Eye (tissue), 1 donor: ENCODE results near the gene MYBPHL.
A peak's percentile ranks its signal among the peaks of the same experiment; 100 is the strongest.

Source experiments
- DNase-seq: peaks from one replicate; pipeline ENCODE4 v3.0.0-alpha.2; 2015

Gene MYBPHL

DNA sequence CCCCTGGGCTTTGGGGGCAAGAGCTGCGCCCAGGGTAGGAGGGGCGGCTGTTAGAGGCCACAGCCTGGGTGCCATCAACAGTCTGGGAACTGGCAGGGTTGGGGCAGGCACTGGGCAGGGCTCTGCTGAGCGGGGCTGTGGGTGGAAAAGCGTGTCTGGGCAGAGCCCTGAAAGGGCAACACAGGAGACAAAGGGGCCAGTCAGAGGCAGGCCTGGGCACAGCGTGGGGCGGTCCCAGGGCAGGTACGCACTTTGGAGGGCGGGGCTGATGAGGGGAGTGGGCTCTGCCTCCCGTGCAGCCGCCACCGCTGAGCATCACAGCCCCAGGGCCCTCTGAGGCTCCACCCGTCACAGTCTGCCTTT, 43.6 kb downstream of the MYBPHL start:
- DNase-seq: no peak

DNA sequence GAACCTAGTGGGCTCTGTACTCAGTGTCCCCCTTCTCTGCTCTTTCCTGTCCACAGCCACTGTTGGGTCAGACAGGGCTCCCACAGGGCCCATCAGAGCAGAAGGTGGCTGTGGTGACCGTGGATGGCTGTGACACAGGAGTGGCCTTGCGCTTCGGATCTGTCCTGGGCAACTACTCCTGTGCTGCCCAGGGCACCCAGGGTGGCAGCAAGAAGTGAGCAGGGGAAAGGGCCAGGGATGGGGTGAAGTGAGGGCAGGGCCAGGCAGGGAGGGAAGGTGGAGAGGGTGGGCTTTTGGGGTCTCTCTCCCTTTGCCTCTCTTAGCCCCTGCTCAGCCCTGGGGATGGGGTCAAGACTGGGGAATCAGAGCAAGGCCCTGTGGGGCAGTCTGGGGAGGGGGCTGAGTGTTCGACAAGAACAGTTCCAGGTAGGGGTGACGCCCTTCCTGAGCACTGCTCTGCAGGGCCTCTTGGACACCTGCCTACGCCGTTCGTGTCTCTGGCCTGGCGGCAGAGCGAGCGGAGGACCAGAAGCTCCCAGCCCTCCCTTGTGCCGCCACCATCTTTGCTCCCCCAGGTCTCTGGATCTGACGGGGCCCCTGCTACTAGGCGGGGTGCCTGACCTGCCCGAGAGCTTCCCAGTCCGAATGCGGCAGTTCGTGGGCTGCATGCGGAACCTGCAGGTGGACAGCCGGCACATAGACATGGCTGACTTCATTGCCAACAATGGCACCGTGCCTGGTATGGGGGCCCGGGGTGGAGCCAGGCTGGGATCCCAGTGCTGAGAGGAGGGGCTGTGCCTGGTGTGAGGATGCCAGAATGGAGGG, 44.4 kb downstream of the MYBPHL start:
- no peak for DNase-seq

DNA sequence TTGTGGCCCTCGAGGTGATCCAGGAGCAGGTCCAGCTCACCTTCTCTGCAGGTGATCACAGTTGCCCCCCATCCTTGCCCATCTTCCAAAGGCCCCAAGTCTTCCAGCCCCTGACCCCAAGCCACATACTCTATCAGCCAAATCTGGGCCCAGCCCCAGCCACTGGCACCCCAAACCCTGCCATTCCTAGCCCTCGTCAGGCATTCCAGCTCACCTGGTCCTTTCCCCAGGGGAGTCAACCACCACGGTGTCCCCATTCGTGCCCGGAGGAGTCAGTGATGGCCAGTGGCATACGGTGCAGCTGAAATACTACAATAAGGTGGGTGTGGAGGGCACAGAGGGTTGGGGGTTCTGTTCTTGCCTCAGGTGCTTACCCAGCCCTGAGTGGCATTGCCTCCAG, 45.2 kb downstream of the MYBPHL start:
- no peak for DNase-seq

DNA sequence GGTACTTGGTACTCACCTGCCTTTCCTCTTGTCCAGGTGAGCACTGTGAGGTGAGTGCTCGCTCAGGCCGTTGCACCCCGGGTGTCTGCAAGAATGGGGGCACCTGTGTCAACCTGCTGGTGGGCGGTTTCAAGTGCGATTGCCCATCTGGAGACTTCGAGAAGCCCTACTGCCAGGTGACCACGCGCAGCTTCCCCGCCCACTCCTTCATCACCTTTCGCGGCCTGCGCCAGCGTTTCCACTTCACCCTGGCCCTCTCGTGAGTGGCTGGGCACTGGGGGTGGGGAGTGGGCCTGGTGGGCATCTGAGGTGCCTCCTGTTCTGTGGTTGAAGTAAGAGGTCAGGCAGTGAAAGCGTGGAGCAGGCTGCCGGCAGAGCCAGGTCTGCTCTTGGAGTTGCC, 45.8 kb downstream of the MYBPHL start:
- no peak for DNase-seq

DNA sequence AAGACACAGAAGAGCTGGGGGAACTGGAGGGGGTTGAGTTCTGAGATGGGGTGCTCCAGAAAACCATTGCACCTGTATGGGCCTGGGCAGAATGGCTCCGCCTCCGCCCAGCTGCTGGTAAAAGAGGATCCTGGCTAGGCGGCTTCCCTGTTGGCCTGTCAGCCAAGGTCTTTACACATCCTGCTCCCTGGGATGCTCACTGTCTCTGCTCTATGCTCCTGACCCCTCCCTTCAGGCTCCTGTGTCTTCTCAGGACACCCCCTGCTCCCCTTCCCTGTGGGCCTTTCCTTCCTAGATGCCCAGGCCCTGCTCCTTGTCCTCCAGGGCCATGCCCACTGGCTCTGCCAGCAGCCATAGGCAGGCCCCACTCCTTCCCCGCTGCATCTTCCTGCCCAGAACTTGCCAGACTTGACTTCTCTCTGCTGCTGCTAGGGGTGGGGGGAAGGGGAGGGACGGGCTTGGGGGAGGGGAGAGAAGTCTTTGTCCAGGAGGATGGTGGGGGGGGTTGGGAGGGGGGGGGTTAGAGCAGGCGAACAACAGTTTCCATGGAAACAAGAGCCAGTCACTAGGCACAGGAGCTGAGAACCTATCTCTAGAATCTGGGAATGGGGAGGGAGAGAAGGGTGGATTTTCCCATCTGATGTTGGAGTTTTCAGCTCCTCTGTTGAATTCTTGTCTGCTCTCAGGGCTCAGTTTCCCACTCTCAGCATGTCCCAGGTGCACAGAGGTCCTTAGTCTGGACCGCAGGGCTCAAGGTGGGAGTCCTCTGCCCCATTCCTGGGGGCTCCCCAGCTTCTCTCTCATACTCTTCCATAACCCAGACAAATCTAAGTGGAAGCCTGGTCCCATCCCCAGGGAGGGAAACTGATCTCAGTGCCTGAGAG, 46.9 kb downstream of the MYBPHL start:
- DNase-seq: peak; percentile 45

DNA sequence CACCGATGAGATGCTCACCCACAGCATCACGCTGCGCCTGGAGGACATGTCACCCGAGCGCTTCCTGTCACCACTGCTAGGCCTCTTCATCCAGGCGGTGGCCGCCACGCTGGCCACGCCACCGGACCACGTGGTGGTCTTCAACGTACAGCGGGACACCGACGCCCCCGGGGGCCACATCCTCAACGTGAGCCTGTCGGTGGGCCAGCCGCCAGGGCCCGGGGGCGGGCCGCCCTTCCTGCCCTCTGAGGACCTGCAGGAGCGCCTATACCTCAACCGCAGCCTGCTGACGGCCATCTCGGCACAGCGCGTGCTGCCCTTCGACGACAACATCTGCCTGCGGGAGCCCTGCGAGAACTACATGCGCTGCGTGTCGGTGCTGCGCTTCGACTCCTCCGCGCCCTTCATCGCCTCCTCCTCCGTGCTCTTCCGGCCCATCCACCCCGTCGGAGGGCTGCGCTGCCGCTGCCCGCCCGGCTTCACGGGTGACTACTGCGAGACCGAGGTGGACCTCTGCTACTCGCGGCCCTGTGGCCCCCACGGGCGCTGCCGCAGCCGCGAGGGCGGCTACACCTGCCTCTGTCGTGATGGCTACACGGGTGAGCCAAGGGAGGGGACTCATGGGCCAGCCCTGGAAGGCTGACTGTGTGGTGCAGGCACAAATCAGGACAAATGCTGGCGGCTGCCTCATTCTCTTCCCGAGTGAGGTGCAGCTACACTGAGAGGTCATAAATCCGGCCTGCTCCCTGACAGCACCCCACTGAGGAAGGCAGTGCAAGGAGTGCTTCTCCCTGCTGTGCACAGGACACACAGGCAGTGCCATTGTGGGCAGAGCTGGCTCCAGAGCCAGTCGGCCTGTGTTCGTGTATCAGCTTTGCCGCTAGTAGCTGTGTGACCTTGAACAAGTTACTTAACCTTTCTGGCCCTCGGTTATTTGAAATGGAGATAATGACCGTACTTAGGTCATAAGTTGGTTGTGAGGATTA, 48.0 kb downstream of the MYBPHL start:
- no peak for DNase-seq

DNA sequence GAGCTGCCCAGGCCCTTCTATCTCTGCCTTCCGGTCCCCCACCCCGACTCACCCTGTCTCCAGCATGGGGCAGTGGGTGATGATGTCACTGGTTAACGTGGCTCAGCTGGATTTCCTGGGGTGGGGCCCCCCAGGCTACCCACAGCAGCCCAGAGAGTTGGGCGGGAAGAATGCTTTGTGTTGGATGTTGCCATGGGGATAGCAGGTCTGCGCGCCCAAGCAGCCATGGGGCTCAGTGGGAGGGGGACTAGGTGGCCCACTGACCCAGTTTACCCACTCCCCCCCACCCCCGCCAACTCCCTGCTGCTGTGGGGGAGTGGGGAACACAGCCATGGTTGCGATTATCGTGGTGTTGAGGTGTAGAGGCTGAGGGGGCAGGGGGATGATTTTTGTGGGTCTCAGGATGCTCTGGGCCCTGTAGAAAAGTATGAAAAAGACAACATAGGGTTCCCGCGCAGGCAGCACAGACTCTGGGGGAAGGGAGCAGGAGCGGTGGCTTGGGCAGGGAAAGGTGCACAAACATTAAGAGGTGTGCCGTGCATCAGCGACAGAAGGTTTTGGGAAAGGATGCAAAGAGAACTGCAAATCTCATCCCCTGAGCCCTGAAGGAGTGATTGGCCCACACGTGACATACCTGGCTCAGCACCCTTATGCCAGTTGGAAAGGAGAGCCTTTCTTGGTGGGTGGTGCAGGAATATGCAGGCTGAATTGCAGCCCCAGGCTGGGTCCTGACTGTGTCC, 49.0 kb downstream of the MYBPHL start:
- peak; percentile 81 for DNase-seq

DNA sequence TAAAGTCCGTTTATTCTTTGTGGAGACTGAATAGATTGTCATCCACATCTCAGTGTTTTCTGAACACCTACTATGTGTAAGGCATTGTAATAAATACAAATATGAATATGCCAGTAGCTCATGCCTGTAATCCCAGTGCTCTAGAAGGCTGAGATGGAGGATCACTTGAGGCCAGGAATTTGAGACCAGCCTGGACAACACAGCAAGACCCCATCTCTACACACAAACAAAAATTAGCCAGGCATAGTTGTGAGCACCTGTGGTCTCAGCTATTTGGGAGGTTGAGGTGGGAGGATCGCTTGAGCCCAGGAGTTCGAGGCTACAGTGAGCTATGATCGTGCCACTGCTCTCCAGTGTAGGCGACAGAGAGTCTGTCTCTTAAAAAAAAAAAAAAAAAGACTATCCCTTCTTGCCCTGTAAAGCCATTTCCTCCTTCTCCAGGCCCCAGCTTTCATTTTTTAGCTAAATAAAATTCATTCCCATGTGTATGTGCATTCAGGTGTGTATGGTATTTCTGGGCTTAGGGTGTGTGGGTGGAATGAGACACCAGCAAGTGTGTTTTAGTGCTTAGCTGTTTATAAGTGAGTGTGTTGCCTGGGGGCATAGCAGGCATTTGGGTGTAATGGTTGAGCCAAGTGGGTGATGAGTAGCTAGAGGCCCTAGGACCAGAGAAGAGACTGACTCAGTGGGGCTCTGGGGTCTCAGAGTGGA, 49.7 kb downstream of the MYBPHL start:
- no peak for DNase-seq

DNA sequence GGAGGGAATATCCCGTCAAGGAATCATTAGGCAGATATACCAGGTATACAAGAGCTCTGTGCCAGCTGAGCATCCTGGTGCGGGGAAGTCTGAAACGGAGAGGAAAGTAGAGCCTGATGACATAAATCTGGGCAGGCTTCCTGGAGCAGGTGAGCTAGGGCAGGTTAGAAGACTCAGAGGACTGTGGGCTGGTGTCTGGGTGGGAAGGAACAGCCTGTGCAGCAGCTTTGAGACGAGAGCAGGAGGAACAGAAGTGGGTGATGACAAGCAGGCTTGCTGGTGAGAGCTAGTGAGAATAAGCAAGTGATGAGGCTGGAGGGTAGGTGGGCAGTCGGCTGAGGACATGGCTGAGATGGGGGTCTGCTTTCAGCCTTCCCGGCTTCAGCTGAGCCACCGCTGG, 50.7 kb downstream of the MYBPHL start:
- peak; percentile 30 for DNase-seq

DNA sequence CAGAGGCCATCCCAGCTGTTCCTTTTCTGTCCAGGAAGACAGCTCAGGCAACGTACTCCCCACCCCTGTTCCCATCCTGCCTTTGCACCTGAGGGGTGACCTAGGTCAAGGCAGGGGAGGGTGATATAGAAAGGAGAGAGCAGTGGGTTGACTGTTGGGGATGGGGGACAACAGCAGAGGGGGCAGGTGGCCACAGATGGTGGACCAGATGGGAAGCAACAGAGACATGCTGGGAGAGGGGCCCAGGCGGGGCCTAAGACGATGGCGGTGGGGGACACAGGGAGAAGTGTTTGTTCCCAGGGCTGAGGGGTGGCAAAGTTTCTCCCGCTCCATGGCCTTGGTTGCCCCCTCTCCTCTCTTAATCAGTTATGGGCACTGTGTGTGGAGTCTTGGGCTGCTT, 51.1 kb downstream of the MYBPHL start:
- no peak for DNase-seq

DNA sequence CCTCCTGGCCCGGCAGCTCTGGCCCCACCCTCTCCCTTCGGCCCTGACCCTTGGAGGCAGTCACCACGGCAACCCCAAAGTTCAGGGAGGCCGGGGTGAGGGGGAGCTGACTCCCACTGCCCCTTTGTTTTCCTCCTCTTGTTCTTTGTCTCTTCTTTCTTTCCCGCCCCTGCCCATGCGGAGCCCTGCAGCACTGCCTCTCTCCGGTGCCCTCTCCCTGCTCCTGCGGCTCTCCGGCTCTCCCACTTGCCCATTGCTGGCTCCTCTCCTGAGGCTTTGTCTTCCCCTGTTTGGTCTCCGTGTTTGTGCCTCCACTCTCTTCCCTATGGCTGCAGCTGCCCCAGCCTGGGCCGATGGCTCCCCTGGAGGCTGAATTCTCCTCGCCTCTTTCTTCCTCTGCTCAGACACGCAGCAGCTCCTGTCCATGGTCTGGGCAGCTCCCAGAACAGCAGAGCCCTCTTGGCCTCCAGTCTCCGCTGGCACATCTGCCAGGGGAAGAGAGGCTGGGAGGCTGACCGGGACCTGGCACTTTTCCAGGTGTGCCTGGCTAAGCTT, 51.6 kb downstream of the MYBPHL start:
- DNase-seq: peak; percentile 85

DNA sequence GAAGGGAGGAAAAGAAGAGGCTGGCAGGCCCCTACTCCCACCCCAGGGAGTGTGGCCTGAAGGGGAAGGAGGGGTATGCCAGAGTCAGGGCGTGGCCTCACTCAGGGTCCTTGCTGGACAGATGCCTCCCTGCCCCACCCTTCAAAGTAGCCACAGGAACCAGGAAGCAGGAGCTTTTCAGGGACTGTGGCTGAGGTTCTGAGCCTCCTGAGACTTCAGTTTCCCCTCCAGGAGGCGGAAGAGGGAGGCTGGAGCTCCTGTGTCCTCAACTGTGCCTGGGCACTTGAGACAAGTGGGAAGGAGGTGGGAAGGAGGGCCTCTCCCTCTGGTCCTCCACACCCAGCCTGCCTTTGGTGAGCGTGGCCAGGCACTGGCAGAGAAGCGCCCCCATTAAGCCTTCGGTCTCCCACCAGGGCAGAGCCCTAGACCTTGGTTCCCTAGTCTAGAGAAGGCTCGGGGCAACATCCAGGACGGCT, 52.2 kb downstream of the MYBPHL start:
- peak; percentile 67 for DNase-seq

DNA sequence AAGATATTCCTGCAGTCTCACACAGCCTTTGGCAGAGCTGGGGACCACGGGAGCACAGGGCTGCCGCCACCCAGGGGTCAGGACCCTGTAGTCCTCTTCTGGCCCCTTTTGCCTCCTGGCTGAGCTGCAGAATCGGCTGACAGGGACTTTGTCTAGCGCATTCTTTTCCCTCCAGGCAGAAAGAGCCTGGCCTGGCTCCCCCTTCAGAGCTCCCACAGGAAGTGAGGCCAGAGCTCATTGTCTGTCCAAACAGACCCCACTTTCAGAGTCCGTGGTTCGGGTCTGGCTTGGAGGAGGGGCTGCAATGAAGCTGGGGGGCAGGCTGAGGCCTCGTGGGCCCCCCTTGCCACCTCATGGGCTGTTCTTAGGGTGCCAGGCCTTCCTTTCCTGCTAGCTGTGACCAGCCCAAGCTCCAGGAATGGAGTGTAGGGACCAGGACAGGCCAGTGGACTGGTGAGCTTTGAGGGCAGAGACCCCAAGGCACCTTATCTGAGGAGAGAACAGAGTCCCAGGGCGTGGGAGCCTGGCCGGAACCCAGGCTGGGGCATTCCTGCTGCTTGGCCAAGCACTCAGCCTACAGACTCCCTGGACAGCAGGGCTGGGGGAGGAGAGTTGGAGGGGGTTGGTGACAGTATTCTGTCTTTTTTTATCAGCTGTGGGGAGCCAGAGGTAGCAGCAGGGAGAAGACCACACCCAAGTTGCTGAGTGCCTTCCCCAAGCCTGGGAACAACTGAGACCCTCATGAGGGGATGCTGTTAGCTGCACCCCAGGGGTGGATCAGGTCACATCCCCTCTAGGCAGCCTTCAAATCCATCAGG, 52.8 kb downstream of the MYBPHL start:
- peak; percentile 80 for DNase-seq

DNA sequence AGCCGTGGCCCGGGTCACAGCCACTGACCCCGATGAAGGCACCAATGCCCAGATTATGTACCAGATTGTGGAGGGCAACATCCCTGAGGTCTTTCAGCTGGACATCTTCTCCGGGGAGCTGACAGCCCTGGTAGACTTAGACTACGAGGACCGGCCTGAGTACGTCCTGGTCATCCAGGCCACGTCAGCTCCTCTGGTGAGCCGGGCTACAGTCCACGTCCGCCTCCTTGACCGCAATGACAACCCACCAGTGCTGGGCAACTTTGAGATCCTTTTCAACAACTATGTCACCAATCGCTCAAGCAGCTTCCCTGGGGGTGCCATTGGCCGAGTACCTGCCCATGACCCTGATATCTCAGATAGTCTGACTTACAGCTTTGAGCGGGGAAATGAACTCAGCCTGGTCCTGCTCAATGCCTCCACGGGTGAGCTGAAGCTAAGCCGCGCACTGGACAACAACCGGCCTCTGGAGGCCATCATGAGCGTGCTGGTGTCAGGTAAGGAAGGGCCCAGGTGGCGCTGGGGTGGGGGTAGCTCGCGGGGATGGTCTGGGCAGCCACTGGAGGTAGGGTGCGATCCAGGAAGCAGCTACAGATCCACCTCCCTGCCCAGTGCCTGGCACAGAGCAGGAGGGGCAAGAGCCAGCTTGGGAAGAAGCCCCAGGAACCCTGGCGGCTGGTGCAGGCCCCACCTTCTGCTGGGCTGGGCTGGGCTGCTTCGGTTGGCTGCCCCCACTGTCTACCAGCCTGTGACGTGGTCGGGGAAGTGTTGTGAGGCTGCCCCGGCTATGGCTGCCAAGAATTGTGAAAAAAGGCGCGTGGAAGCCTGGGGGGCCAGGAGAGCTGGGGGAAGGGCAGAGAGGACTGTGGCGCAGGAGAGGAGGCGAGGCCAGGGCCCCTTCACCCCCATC, 53.7 kb downstream of the MYBPHL start:
- peak; percentile 78 for DNase-seq

DNA sequence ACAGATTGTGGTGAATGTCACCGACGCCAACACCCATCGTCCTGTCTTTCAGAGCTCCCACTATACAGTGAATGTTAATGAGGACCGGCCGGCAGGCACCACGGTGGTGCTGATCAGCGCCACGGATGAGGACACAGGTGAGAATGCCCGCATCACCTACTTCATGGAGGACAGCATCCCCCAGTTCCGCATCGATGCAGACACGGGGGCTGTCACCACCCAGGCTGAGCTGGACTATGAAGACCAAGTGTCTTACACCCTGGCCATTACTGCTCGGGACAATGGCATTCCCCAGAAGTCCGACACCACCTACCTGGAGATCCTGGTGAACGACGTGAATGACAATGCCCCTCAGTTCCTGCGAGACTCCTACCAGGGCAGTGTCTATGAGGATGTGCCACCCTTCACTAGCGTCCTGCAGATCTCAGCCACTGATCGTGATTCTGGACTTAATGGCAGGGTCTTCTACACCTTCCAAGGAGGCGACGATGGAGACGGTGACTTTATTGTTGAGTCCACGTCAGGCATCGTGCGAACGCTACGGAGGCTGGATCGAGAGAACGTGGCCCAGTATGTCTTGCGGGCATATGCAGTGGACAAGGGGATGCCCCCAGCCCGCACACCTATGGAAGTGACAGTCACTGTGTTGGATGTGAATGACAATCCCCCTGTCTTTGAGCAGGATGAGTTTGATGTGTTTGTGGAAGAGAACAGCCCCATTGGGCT, 54.5 kb downstream of the MYBPHL start:
- no peak for DNase-seq

DNA sequence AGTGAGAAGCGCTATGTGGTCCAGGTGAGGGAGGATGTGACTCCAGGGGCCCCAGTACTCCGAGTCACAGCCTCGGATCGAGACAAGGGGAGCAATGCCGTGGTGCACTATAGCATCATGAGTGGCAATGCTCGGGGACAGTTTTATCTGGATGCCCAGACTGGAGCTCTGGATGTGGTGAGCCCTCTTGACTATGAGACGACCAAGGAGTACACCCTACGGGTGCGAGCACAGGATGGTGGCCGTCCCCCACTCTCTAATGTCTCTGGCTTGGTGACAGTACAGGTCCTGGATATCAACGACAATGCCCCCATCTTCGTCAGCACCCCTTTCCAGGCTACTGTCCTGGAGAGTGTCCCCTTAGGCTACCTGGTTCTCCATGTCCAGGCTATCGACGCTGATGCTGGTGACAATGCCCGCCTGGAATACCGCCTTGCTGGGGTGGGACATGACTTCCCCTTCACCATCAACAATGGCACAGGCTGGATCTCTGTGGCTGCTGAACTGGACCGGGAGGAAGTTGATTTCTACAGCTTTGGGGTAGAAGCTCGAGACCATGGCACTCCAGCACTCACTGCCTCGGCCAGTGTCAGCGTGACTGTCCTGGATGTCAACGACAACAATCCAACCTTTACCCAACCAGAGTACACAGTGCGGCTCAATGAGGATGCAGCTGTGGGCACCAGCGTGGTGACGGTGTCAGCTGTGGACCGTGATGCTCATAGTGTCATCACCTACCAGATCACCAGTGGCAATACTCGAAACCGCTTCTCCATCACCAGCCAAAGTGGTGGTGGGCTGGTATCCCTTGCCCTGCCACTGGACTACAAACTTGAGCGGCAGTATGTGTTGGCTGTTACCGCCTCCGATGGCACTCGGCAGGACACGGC, 55.3 kb downstream of the MYBPHL start:
- no peak for DNase-seq
